Occipital lobe (tissue), 2 donors: Measurements from ENCODE around the gene HEXD. TPM values are rescaled to one million over a fixed set of nuclear protein-coding genes. Genes with fewer than 3 reads are reported as not detected.
"Not testable (repeated sequence)": the region's sequence is repeated elsewhere in the genome, so short reads cannot be mapped to it uniquely, and the experiment has no call there.

Experiments used
- DNase-seq: peaks from one replicate; lab custom pipeline; 2025; lab: John Stamatoyannopoulos, UW
- total RNA-seq: library from RNA; depleted of rRNA; stranded (reverse); fragments of >200 nt; gene quantifications from one replicate; pipeline ENCODE4 v1.2.3, GENCODE V29; 2014

HEXD gene
- total RNA-seq, 1 donor from 2014 or later: 20.6 TPM

DNA sequence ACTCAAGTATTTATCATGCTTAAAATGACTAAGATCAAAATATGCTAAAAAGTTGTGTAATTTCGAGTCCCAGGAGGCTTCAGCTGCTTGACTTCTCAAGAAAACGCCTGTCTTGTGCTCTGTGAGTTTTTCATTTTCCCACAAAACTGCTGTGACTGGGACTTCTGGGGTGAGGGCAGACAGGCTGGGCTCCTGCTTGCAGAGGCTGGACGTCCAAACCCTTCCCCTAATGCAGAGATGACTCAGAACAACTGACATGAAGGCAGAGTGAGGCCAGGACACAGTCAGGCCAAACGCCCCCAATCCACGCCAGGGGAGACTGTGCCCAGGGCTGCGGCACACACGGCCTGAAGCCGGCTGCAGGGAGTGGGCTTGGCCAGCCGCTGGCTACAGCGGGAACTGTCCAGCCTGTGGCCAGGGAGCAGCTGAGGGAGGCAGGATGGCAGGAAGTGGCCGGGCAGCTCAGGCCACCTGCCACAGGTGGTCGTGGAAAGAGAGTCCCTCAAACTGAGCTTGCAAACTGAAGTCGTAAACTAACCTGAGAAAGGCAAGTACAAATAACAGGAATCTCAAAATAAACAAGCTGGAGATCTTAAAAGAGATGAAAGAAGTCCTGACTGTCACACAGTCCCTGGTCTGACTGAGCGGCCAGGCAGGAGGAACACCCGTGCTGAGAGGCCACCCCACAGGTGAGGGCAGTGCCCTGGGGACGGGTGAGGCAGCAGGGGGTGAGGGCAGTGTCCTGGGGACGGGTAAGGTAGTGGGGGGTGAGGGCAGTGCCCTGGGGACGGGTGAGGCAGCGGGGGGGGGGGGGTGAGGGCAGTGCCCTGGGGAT, 21.3 kb upstream of the HEXD start:
- no peak for DNase-seq

- no peak for DNase-seq
Measured at GRCh38 chr17:82397449-82398335, 20.5 kb upstream of the HEXD start.

- peak; percentile 77 for DNase-seq
Measured at GRCh38 chr17:82399041-82399441, 19.1 kb upstream of the HEXD start.

- DNase-seq: no peak
Measured at GRCh38 chr17:82399601-82400101, 18.5 kb upstream of the HEXD start.

- no peak for DNase-seq
Measured at GRCh38 chr17:82400206-82400605, 17.9 kb upstream of the HEXD start.

GRCh38 chr17:82400830-82401229, 17.3 kb upstream of the HEXD start:
- no peak for DNase-seq

DNA sequence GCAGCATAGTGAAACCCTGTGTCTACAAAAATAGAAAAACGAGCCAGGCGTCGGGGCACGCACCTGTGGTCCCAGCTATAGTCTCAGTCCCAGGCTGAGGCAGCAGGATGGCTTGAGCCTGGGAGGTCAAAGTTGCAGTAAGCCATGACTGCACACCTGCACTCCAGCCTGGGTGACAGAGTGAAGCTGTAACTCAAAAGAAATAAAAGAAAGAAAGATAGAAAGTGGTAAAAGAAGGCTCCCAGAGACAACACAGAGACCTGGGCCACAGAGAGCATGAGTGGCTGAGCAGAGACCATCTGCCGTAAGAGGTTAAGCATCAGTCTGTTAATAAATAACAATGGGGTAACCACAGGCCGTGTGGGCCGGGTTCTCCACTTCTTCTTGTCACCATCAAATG, 15.3 kb upstream of the HEXD start:
- no peak for DNase-seq

DNA sequence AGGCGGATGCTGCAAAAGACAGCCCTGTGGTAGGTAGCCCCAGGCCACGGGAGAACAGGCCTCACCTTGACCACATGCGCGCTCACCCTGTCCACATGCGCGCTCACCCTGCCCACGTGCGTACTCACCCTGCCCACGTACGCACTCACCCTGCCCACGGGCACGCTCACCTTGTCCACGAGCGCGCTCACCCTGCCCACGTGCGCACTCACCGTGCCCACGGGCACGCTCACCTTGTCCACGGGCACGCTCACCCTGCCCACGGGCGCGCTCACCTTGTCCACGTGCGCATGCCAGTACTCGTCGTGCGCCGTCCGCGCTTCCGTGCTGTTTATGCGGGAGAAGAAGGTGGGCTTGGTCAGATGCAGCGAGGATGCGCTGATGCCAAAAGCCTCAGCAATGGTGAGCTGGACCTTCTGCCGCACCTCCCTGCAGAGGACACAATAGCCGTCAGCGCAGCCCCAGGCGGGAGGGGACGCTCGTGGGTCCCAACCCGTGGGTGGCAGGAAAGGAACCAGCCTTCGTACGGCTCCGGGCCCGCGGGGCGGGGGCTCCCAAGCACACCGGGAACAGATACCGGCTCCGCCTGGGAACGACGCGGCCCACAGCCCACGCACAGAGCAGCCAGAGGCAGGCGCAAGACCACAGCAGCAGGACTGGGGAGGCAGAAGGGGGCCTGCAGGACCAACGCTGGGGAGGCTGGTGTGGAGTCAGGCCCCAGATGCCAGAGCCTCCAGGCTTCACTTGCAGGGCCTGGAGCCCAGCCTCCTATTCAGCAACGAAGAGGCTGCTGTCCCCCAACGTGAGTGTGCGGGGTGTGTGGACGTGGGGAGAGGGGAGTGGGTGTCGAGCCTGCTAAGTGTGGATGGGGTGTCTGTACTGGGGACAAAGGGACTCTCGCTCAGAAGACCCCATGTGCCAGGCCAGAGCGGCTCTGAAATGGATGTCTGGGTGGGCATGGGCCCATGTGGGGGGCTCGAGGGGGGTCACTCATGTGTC, 14.2 kb upstream of the HEXD start:
- DNase-seq: no peak

- no peak for DNase-seq
Measured at GRCh38 chr17:82405051-82405450, 13.1 kb upstream of the HEXD start.

DNA sequence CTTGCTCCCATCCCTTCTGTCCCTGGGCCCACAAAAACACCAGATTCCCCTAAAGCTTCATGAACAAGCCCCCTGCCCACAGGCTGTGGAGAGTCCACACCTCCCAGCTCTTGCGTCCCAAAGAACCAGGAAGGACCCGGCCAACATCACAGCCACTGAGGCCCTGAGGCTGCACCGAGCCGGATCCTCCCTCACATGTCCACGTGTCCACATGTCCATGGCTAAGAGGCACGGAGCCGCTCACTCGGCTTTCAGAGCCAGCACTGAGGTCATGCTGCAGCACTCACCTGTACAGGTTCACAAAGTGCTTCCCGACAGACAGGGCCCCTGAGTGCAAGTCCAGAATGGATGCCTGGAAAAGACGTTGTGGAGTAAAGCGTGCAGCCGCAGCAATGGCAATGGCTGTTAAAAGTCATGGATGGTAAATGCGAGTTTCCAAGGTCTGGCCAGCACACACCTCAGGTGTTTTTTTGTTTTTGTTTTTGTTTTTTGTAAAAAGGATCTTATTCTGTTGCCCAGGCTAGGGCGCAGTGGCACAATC, 11.9 kb upstream of the HEXD start:
- DNase-seq: no peak

- no peak for DNase-seq
Measured at GRCh38 chr17:82407255-82407654, 10.9 kb upstream of the HEXD start.

- no peak for DNase-seq
Measured at GRCh38 chr17:82408288-82408937, 9.7 kb upstream of the HEXD start.

DNA sequence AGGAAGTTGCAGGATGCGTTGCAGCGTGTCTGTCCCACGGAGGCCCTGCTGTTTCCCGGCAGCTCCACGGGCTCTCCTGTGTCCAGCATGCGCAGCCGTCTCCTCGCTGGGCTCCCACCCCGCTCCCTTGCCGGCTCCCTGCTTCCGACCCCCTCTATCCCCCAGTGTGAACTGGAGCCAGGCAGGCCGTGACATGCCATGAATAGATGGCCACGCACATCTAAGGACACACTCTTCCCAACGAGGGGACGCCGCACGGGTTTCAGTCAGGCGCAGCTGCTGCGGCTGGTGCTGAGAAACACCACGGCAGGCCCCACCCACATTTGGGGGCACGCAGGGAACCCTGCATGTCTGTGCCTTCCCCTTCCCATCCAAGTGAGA, 9.2 kb upstream of the HEXD start:
- DNase-seq: no peak

GRCh38 chr17:82410014-82410716, 8.0 kb upstream of the HEXD start:
- no peak for DNase-seq

DNA sequence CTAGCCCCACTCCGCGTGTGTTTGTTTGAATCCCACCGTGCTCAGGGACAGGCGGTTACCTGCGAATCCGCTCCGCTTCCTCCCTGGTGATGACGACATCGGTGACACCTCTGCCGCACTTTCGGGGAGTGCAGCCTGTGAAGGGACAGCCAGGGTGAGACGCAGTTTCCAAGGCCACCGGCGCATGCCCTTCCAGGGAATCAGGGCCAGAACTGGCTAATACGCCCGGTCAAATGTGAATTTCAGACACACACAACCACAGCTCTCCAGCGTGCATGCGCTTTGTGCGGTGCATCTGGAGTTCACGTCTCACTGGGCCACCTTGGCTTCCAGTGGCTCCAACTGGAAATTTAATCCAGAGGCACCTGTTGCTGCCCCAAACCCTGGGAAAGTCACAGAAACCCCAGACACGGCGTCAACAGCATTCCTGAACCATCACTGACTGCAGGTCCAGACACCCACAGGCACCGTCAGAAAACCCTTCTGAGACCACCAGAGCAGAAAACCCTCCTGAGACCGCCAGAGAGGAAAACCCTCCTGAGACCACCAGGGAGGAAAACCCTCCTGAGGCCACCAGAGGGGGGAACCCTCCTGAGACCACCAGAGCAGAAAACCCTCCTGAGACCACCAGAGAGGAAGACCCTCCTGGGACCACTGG, 6.6 kb upstream of the HEXD start:
- no peak for DNase-seq

GRCh38 chr17:82412081-82412480, 6.1 kb upstream of the HEXD start:
- not testable (repeated sequence) for DNase-seq

GRCh38 chr17:82412535-82413520, 5.3 kb upstream of the HEXD start:
- DNase-seq: no peak
